Measurements from ENCODE around the gene JUN.

Gene JUN

DNA sequence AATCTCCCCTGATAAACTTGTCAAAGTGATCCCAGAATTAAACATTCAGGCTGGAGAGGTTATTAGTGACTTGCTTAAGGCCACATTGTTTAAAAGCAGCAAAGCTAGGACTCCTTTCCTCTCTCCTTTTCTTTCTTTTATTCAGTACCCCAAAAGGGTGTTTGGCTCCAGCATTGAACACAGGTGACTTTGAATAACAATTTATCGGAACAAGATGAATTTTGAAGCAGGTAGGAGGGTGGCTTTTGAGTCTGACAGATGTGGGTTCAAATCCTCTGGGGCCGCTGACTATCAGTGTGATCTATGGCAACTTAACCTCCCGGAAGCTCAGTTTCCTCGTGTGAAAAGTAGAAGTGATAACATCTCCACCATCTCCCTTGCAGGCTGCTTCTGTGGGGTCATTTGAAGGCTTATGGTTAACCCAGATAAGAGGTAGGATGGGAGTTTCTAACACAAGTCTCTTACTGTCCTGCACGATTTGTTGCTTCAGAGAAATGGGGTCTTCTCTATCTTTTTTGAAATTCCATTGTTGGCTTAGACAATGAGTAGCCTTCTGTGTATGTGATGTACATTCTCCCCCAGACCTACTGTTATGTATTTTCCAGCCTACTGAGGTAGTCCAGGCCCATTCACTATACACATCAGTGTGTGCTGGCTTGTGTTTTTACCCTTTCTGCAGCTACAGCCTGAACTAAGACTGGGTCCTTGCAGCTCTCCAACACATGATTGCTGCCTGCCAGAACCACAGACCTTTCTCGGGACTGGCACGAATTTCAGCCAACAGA, 29.0 kb downstream of the JUN start:
- DNase-seq: no peak

DNA sequence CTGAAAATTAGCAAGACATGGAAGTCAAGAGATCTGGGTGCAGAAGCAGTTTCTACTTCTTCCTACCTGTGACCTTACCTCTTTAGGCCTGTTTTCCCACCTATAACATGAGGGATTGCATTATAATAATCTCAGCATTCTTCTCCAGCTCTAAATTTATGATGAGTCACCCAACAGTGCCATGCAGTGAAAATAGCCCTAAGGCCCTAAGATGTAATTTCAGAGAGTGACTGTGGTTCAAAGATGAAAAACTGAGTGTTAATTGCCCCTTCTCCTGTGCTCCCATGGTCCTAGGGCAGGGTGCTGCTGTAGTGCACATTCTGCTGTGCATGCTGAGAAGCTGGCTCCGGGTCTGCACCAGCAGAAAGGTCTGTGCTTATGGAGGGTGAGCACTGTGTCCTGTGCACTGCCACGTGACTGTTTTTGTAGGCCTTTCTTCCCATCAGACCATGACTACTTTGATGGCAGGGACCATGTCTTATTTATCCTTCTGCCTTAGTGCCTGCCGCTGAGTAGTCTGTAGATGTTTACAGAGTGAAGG, 29.7 kb downstream of the JUN start:
- no peak for DNase-seq

DNA sequence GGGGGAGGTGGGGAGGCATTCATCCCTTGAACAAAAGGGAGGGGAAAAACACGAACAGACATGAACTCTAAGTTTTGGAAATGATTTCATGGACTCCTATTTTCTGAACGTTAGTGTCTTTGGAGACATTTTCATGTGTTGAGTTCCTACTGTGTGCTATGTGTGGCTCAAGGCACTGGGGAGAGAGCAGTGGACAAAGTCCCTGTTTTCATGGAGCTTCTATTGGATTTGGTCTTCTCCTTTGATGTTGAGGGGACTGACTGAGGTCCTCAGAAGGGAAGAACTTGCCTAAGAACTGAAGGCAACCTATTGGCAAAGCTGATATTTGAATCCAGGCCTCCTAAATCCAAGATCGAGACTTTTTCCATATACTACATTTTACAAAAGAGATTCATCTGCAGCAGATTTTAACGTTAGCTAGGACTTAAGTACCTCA, 30.4 kb downstream of the JUN start:
- DNase-seq: no peak

DNA sequence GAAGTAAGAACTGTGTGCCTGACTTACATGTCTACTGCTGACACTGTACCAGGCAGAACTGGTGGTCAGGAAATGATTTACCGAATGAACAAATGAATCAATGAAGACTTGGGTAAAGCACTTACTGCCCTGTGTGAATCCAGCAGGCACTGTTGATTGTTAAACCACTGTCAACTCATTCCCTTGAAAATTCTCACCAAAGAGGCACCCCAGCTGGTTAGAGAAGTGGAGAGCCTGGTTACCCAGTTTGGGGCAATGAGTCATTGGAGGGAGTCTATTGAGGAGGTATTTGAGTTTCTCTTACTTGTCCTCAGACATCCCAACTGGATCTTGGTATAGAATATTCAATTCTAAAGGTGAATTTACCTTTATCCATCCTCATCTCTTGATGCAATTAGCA, 34.2 kb downstream of the JUN start:
- no peak for DNase-seq

DNA sequence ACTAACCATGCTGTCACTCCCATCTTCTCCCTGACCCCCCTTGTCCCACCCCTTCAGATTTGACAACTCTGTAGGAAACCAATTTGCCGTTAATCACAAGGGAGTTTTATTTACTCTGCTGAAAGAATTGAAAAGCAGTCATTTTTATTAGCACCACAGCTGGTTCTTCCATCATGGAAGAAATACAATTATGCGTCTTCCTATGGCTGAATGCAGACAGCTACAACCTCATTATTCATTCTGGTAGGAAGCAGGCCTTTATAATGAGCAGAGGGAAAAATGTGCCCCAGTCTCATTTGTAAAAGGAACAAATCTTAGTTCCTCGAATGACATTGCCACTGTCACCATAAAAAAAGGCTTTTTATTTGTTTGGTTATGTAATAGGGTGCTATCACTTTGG, 35.2 kb downstream of the JUN start:
- no peak for DNase-seq

DNA sequence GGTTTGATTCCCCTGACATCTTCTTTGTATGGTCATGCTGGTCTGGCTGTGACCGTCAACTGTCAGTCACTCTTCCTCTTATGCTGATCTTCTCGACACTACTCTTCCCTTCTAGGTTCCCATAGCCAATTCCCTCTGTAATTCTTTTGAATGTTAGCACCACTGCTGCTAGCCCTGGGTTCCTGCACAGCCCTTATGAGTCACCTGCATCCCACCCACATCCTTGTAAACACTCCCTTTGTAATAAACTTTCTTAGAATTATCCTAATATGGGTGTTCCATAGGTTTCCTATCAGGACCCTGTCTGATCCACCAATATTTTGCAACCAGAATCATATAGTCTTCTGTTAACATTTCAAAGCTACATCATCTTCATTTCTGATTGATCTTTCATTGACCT, 37.1 kb downstream of the JUN start:
- no peak for DNase-seq

DNA sequence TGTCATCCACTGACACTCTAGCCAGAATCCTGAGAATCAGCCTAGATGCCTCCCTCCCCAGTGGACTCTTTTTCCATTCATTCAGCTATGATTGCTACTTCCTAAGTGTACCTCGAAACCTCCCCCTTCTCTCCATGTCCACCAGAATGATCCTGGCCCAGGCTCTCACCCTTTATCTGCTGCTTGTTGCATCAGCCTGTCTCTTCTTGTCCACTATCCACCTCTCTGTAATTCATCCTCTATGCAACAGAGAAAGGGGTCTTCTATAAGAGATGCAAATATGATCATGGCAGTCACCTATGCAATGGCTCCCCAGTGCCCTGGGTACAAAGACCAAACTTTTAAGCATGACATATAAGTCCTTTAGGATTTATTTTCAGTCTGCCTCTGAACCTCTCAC, 37.7 kb downstream of the JUN start:
- DNase-seq: no peak

DNA sequence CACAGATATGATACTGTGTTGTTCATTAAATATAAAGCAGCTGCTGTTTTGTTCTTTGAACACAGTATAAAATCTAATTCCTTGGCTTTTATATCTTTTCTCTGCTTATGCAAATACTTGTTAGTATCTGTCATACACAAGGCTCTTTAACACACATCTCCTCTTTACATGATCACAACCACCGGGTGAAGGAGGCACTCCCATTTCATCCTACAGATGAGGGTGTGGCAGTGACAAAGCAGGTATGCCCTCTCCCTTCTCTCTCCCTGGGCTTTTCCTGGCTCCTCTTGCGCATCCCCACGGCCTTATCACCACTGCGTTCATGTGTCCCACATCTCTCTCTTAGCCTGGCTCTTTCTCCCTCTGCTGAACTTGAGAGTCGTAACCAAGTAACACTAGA, 38.2 kb downstream of the JUN start:
- DNase-seq: no peak

DNA sequence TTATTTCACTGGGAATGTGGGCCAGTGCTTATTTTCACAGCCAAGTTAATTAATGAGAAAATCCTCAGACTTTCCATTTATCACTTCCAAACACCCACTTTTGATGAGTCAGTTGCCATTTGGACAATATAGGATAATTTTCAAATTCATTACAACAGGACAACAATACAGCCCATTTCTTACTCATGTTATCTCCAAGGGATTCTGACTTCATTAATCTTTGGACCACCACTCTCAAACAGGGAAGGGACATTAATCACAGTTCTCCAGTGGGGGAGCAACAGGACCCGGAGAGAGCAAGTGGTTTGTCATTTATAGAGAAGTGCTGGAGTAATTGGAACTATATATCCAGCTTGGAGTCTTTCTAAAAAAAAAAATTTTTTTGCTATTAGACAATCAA, 38.7 kb downstream of the JUN start:
- DNase-seq: no peak

DNA sequence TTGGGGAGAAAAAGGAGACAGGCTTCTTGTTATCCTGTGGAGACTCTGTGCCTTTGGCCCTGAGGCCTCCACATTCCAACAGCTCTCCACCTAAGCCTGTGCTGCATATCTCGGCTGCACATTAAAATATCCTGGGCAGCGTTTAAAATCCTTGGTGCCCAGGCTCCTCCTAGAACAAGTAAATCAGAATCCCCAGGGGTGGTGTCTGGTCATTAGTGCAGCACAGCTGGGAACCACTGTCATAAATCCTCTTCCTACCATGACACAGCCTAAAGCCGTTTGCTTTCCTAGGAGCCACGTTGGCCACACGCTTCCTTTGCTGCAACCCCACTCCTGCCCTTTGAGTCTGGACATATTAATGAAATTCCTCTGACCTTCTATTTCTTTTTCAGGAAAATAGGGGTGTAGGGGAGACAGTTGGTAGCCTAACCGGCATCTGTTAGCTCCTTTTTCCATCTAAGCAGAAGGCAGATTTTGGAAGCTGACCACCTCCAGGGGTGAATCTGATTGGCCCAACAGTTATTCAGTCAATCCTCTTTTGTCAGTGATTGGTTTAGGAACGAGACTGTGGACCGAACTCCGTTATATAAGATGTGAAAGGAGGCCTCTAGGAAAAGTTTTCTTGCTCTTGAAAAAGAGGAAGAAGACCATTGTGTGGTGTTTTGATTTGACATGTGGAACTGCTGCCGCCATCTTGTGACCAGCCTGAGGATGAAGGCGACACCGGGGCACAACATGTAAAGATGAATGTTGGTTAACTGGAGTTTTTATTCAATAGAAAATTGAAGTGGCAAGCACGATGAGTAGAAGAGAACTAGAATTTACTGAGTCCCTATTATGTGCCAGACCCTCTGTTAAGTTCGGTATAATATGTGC, 41.9 kb downstream of the JUN start:
- no peak for DNase-seq

DNA sequence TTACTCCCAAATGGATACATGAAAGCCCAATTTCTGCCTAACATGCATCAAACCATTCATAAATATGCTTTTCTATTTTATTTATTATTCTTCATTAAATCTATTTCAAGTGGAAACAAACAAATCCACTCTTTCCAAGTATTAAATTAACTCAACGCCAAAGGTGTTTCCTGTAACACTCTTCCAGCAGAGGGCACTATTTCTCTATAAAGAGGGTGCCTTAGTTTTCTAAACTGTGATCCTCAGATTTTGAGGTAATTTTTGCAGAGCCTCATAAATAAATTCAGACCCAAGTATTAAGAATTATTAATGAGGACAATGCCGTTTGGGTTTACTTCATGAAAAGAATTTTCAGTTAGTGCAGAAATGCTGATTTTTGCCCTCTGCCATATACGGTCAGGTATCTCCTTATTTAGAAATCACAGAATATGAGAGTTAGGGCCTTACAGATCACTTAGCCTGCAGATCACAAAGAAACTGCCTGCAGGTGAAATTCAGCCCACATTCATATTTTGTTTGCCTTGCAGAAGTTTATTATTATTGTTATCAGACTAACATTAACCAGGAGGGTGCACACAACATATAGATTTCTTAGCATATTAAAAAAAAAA, 43.9 kb downstream of the JUN start:
- DNase-seq: no peak

DNA sequence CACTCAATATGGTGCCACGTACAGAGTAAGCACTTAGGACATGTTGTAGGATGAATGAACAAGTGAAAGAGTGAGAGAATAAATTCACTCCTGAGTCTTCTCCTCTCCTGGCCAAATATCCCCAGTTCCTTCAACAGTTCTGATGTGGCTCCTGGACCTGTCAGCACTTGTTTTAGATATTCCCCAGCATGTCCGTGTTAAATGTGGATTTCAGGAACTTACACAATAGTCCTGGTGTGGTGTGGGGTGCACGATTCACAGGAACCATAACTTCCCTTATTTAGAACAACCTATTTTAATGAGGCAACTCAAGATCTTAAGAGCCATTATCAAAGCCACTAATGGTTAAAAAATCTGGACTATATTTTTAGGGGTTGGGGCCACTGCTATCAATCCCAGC, 45.0 kb downstream of the JUN start:
- no peak for DNase-seq

DNA sequence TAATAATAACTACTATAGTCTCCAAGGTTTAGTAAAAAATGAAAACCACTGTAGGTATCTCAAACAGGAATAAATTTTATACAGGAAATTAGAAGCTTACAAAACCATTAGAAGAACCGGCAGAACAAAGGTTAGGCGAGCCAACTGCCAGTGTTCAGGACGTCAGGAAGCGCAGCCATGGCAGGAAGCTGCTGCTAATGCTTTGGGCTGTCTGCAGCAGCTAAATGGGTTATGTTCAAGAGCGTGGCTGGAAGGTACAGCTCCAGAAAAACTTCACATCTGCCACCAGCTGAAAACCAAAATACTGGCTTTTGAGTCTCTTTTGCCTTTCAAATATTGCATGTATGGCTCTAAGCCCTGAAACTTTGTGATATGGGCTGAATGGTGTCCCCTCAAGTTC, 48.3 kb downstream of the JUN start:
- no peak for DNase-seq

DNA sequence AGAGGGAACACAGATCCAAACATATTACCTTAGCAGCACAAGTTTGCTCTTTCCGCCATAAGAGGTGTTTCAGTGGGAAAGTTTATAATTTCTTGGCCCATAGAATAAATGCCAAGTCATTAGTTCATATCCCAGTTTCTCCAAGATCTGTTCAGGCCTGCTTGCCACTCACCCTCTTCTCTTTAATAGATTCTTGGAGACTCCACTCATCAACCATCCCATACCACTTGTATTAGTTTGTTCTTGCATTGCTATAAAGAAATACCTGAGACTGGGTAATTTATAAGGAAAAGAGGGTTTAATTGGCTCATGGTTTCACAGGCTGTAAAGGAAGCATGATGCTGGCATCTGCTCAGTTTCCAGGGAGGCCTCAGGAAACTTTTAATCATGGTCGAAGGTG, 49.2 kb downstream of the JUN start:
- DNase-seq: no peak

DNA sequence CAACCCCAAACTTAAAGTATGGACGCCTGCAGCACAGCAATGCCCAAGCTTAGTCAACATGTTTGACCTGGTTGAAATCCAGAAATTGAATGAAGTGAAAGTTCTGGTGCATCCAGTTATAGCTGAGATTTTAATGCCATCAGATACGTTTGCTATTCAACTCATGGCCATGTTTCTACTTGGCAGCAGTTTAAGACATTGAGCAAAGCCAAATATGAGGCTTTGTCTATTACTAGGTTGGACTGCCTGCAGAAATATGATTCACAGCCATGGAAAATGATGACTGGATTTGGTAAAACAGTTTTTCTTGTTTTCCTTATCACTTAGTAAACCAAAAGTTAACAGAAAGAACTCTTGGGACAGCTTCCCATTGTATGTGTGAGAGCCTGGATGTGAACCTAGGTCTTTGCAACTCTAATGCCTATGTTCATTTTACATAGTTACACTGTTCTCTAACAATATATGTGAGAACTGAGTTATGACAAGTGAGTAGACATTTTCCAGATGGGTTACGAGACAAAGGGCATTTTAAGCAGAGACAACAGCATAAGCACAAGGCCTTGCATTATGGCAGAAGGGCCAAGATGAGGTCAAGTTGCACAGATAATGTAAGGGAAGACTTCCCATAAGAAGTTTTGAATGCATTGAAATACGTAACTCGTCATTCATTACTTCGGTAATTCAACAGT, 51.6 kb downstream of the JUN start:
- DNase-seq: no peak
